Posterior vena cava (tissue), 2 donors: ENCODE results near the gene WBP11. TPM values are rescaled to one million over a fixed set of nuclear protein-coding genes. Genes with fewer than 3 reads are reported as not detected.
A peak's percentile ranks its signal among the peaks of the same experiment; 100 is the strongest.

ENCODE experiments used
- DNase-seq: peaks from one replicate; pipeline ENCODE4 v3.0.0-alpha.2; 2020; ENCODE audit warnings: low spot score
- intact Hi-C, 2 donors: fragments of 100-400 bp; cut with DNase I; formaldehyde crosslinking; loops; one replicate each; pipeline versions ENCODE4 v1.14.1 to v1.14.2; 2022 to 2023
- long read RNA-seq, 2 donors: library from polyadenylated mRNA; unstranded; transcript quantifications; one replicate each; pipeline ENCODE4 v2.0.0, GENCODE V29; 2020 to 2021
- total RNA-seq, 2 donors: library from RNA; stranded (reverse); fragmentation: NEBNext Ultra II Directional; extraction: Animal tissue kit (Norgen Biotek cat#: 25700); gene quantifications; one replicate each; pipeline ENCODE4 v1.2.1, GENCODE V29; 2021
- donor health status: DM: yes; HTN: yes; CAD: no.
- donor health status: DM: yes; HTN: yes; CAD: no.

WBP11 gene
- 10 to 100 TPM; 37.2 to 39.2 TPM for total RNA-seq
- long read RNA-seq, donor 1, full-length matches to known transcripts = 1 of 4 reads
- long read RNA-seq, donor 1, partial matches to known transcripts = 3 of 4 reads
- long read RNA-seq, donor 1, other reads (novel, unspliced or antisense) = 0 of 4 reads
- long read RNA-seq, donor 2, full-length matches to known transcripts = 9 of 20 reads
- long read RNA-seq, donor 2, partial matches to known transcripts = 10 of 20 reads
- long read RNA-seq, donor 2, other reads (novel, unspliced or antisense) = 1 of 20 reads

DNA sequence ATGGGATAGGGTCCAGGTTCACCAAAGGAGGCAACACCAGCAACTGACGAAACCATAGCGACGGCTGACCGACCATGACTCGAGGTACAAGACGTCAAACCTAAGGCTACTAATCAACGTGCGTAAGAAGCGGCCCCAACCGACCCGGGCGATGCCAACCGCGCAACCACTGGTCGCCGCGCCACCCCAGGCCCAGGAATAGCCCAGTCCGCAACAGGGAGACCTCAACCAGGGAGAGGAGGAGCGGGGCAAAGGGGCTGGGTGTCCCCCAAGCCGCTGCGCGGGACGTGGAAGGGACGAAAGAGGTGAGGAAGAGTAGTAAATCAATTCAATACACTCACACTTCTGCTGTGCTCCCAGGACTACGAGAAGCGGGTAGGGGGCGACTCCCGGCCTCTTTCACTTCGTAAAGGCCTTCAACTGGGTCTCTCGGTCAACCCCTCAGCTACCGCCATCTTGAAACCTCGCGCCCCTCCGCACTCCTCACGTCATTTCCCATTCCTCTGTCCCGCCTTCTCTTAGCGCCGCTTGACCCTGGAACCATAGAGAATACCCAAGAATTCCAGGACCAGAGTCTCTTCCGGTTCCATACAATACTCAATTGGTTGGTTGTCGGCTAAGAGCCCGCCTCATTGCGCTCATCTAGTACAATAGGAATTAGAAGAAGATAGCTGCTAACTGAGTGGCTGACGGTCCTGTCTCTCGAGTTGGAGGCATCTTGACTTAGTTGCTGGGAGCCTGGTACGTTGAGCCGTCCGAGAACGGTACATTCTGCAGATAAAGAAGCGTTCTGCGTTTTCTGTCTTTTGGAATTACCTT, at the start of gene WBP11, which contains the start of gene C12orf60:
Gene WBP11, minus strand, starts transcription at position 468 of the 819 bp plus-strand sequence. CDS start 2,095 bp downstream, outside the sequence.
Gene C12orf60, plus strand, starts transcription at position 660 of the 819 bp plus-strand sequence. CDS start 19,266 bp downstream, outside the sequence.
- intact Hi-C loops = no loop called here

DNA sequence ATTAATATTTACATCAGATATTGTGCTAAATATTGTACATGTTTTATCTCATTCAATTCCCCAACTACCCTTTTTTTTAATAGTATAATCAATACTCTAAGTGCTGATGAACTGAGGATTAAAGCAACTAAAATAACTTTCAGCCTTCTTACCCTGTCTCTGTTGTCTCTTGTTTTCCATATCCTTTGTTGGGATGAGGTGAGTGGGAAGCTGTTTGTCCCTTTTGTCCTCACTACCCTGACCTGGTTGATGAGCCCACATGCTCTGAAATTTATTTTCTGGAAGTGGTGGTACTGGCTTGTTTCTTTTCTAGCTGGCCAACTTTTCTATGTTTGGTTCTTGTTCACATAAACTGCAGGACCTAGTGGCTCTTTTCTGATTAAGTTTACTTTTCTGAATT, 49.6 kb upstream of the WBP11 start:
- intact Hi-C loops = no loop called here
- no peak for DNase-seq

More for the DNA sequence above, at the start of gene WBP11, which contains the start of gene C12orf60:
- peak; percentile 96 for DNase-seq

DNA sequence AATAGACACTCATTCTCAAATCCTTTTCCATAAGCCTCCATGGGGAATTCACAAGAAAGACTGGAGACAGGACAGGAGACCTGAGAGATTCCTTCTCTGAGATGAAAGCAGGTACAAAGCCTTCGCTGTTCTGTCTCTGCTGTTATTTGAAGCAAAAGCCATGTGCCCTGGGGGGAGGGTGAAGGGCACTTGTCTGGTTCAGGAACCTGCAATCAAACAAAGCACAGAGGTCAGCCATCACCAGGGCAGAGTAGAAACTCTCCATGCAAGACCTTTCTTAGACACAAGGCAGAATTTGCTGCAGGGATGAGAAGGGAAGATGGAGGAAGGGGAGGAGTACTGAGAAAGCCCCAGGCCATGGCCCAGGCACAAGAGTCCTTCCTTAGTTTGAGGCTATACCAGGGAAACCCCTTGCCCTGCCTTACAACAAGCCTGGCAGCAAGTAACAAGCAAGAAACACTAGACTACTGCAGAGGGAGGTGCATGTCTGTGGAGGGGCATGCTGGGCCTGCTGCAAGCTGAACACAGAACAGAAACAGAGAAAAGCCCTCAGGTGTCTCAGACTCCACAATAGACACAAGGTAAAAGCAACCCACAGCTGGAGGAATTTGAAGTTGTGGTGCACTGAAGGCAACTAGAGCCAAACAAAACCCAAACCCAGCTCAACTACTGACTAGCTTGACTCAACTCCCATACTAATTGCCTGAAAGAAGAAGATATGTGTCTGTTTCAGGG, 47.8 kb upstream of the WBP11 start:
- intact Hi-C loops = no loop called here
- no peak for DNase-seq

DNA sequence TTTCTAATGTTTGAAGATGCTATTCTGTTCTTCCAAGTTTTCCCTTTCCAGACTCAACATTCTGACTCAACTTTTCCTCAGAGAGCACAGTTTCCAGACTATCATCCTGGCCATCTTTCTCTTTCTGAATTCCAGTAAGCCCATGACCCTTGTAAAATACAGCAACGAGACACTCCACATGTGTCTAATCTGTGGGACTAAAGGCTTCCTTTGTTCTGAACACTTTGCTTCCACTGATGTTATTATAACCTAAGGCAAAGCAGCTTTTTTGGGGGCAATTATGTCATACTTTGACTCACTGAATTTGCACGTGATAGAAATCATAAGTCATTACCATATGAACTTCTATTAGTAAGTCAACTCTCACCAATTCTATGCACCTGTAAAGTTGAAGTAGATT, 46.4 kb upstream of the WBP11 start:
- intact Hi-C loops = loop anchor here in 1 of 2 donors (5.0 to 10.0 kb wide), 4 partner anchors 43 to 415 kb away; partner anchors contain the start of gene RERG
- no peak for DNase-seq

DNA sequence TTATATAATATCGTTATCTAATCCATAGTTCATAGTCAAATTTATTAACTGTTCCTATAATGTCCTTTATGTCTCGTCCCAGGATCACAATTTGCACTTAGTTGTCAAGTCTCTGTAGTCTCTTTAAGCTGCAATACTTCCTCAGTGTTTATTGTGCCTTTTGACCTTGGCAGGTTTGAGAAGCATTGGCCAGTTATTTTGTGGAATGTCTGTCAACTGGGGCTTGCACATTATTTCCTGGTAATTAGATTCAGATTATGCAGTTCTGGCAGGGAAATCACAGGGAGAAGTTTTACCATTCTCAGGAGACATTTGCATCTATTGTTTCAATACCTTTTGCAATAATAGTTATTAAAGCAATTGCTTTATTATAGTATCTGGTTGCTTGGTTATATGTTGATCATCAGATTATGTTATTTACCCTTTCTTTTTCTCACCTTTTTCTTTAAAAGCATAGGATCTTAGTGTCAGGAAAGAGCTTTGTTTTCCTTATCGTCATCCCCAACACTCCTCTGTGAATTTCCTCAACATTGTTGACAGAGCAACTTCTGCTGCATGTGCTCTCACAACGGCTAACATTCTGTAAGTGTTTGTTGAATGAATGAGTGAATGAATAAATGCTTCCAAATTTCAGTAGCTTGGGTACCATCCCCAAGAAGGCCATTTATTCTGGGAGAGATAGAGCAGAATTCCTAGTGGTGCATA, 43.8 kb upstream of the WBP11 start:
- no peak for DNase-seq
- intact Hi-C loops = loop anchor here in 1 of 2 donors (5.0 to 10.0 kb wide), 4 partner anchors 45 to 418 kb away; partner anchors contain the start of gene RERG

DNA sequence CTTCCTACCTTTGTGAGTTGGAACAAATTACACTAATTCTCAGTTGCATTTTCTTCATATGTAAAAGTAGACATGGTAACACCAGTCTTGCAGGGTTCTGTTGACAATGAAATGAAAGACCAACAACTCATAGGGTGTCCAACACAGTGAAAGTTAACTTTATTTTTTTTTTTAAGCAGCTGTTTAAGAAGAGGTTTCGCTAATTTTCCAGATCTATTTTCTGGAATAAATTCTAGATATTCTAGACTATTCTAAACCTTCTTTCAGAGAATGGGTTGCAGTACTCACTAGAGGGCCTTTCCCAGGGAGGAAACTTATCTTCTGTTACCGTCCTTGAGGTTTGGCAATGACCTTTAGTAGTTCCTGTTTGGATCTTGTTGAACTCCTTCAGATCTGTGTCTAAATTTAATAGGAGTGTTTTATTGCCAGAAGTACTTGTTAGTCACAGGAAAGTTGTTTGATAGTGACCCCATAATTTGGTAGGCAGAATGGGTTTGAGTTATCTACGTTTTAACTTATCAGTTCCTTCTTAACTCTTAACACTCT, 42.8 kb upstream of the WBP11 start:
- intact Hi-C loops = loop anchor here in 1 of 2 donors (5.0 to 10.0 kb wide), 4 partner anchors 46 to 419 kb away; partner anchors contain the start of gene RERG
- DNase-seq = no peak

DNA sequence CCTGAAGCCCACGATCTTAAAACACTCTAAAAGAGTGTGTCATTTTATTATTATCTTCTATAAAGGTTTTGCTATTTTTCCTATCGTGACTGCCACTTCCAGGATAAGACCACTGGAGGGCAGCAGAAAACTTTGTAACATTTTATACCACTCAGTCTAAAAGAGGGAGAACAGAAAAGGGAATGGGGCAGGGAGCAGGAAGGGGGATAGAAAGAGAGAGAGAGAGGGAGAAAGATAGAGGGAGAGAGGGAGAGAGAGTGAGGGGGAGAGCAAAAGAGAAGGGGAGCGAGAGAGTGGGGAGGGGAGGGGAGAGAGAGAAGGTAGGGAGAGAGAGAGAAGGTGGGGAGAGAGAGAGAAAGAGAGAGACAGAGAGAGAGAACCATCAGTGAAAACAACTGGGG, 42.1 kb upstream of the WBP11 start:
- intact Hi-C loops = loop anchor here in 1 of 2 donors (5.0 to 10.0 kb wide), 4 partner anchors 47 to 419 kb away; partner anchors contain the start of gene RERG
- DNase-seq = no peak

DNA sequence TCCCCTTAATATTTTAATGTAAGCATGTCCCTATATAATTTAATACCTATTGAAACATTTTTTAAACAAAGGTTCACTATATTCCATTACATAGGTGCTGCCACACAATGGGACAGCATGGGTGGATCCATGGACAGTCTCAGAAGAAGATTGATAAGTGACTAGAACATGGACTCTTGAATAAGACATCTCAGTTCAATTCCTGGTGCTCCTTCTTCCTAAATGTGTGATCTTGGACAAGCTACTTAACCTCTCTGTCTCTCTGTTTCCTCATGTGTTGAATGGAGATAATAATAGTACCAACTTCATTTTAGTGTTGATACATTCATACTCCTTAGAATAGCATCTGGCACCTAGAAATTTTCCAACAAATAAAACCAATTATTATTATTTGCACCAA, 41.1 kb upstream of the WBP11 start:
- intact Hi-C loops = loop anchor here (5.0 to 10.0 kb wide), 2 partner anchors 153 to 420 kb away; no protein-coding TSS in a partner anchor
- DNase-seq = no peak

DNA sequence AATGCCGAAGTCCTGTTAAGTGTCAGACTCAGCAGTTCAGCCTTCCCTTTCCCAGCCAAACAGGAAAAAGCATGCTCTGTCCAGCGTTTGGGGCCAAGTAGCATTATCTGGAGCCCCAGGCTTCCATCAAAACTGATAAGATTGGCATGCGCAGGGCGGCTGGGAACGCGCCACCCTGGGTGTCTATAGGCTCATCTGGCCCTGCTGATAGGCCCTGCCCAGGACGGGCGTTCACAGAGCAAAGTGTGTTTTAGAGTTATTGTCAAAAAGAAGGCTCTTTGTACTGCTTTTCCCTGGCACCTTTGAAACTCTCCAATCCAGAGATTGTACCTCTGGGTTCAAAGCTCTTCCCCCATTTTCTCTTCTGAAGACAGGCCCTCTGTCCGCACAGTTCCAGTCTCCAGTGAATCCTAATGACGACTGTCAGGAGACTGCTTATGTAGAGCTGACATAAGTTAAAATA, 40.2 kb upstream of the WBP11 start, which contains the start of gene ART4:
Gene ART4, minus strand, starts transcription at position 102 of the 463 bp plus-strand sequence. CDS start 413 bp downstream, outside the sequence.
- intact Hi-C loops = loop anchor here (5.0 to 10.0 kb wide), 2 partner anchors 154 to 421 kb away; no protein-coding TSS in a partner anchor
- peak; percentile 83 for DNase-seq

DNA sequence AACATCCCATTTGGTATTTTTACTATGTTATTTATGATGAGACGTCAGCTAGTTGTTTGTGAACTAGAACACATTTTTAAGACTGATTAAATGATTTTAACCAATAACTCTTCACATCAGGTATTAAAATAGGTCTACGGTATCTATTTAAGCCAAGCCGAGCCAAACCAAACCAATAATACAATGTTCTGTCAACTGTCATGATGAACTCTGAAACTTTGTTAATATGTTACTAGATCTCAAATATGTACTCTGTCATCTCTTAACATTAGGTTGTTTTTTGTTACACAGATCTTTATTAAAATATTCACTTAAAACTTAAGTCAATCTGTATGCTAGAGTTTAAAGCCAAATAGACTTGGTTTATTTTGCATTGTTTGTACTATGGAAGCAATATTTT, 39.0 kb upstream of the WBP11 start:
- intact Hi-C loops = loop anchor here (5.0 to 10.0 kb wide), 2 partner anchors 155 to 422 kb away; no protein-coding TSS in a partner anchor
- DNase-seq = no peak

DNA sequence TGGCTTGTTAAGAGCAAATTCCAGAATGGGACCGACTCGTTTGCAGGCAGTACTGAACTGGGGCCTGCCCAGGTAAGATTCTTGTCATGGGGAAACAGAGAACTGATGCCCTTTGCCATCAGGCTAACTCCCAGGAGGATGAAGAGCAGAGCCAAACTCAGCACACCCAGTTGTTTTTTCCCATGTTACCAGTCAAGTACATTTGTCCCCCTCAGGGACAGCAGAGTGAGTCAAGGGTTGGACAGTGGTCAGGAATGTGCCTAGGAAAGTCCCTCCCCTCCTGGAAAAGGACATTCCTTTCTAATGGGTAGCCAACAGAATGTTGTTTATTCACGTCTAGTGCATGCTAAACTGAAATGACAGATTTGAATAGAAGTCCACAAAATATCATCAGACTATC, 38.5 kb upstream of the WBP11 start:
- DNase-seq = peak; percentile 83
- intact Hi-C loops = loop anchor here (2.0 to 10.0 kb wide), 3 partner anchors 51 to 423 kb away; no protein-coding TSS in a partner anchor

DNA sequence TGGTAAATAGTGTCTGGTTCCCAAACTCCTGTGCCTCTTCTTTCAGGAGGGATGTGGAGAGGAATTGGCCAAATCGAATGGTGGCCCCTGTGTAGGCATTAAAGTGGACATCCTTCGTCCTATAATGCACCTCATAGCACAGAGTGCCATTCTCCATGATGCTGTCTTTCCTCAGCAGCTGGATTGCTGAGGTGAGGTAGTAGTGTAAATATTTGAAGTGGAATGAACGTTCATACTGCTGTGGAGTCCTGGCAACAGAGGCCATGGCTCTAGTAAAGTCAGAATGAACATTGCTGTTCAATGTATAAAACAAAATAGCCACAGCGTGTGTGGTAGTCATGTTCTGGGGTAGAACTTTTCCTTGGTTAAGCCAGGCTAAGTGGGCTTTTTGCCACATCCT, 37.3 kb upstream of the WBP11 start:
- no peak for DNase-seq
- intact Hi-C loops = loop anchor here (2.0 to 10.0 kb wide), 3 partner anchors 52 to 424 kb away; no protein-coding TSS in a partner anchor

DNA sequence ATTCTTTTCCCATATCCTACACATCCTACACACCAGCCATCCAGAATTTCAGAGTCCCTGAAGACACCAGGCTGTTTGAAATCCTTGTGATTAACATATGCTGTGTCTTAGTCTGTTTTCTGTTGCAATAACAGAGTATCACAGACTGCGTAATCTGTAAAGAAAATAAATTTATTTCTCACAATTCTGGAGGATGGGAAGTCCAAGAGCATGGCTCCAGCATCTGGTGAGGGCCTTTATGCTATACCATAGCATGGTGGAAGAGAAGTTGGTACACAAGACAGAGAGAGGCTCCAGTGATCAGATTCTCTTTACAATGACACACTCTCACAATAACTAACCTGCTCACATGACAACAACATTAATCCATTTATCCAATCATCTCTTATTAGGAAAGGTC, 36.0 kb upstream of the WBP11 start:
- DNase-seq = no peak
- intact Hi-C loops = no loop called here

DNA sequence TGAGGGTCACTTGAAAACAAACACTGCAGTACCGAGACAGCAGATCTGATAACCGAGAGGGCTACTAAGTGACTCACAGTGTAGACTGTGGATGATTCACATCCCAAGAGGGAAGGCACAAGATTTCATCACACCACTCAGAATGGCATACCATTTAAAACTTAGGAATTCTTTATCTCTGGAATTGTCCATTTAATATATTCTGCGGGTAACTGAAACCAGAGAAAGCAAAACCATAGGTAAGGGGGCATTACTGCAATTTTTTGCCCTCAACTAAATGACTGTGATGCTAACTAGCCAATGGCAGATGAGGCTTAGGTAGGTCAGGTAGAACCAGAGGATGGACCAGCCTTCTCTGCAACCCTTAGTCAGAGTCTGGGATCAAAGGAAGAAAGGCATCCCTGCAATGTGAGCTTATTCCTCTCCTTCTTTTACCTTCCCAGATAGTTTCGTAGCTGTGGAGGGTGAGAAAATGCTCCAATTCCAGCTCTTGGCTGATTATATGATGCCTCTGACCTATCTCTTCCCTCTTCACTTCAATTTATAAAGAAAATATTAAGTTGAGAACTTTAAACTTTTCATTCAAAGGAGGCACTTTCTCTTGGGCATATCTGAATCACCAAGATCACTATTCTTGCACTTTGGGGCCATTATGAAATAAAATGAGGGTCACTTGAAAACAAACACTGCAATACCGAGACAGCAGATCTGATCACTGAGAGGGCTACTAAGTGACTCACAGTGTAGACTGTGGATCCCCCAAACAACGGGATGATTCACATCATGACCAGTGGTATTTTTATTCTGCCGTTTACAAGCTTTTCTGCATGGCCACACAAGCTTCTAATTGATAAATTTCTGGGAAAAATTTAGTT, 33.3 kb upstream of the WBP11 start:
- intact Hi-C loops = no loop called here
- no peak for DNase-seq

DNA sequence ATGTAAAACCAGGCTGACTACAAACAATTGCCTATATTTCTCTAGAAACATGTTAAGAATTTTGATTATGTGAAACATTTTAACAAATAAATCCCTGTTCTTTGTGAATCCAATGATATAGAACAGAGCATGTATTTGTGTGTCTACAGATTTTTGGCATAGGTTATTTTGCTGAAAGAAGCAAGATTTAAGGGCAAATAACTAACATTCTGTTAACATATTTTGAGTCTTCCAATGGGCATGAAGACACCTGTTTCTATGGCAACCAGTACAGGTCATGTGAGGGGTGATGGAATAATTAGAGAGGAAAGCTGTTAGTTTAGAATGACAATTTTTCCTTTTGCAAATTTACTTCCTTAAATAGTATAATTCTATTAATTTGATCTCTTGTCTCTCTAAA, 31.2 kb upstream of the WBP11 start:
- intact Hi-C loops = no loop called here
- no peak for DNase-seq

DNA sequence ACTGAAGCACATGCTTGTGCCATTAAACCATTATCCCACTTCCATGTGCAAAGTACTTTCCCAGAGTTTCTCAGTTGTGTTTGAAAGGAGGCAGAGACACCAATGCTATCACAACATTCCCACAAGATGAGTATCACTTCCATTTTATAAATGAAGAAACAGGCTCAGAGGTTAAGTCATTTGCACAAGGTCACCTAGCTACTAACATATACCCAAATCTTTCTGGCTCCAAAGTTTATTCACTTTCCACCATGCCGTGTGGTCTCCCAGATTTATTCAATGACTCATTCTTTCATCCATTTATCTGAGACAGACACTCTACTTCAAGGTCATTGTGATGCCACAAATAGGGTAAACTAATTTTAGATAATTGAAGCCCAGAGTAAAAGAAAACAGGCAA, 30.7 kb upstream of the WBP11 start:
- DNase-seq = no peak
- intact Hi-C loops = no loop called here

DNA sequence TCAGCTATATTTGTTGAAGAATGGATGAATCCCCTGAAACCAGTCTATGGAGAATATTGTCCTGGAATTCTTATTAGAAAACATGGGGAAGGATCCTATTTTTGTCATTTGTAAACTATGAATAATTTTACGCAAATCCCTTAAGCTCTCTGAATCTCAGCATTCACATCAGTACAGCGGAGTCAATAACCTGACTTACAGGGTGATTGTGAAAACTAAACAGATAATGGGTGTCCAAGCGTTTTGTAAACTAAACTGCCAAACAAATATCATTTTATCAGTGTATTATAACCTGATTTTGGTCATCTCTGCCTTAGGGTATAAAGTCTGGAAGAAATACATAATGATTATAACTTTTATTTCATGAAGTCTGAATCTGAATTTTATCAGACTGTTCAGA, 30.1 kb upstream of the WBP11 start:
- no peak for DNase-seq
- intact Hi-C loops = no loop called here
